HCT116 (cell line): Measurements from ENCODE around the gene PAPPA2. TPM values are rescaled to one million over a fixed set of nuclear protein-coding genes. Genes with fewer than 3 reads are reported as not detected.

Experiments
- ATAC-seq: fragments of 200-7000 bp; cut with Tn5 transposase; 2 replicates; pipeline ENCODE4 v1.9.1; 2020; ENCODE audit warnings: mild to moderate bottlenecking, moderate library complexity
- BruUV-seq: library from RNA; stranded (reverse); fragments of 400-500 nt; replicated peaks from 2 replicates; lab custom pipeline; 2021; lab: Mats Ljungman, UMichigan
- CTCF ChIA-PET: fragments of 300-600 bp; sonication (Branson Sonifier 250); formaldehyde crosslinking; loops from one replicate; lab custom pipeline; 2021; ENCODE audit warnings: antibody characterized with exemption; lab: Charles Lee
- POLR2A ChIA-PET: fragments of 300-600, 350-600 bp; sonication (Branson Sonifier 250); formaldehyde crosslinking; loops from one replicate; lab custom pipeline; 2021; ENCODE audit warnings: antibody characterized with exemption; lab: Charles Lee
- RAD21 ChIA-PET, 2 experiments: fragments of 300-600 bp; sonication (Branson Sonifier 250); formaldehyde crosslinking; loops; one replicate each; lab custom pipeline; 2023; ENCODE audit warnings: low total read pairs in 2 of 2; ENCODE audit not compliant: uncharacterized antibody in 2 of 2, unreplicated experiment in 2 of 2, low non-redundant PET in 1 of 2; lab: Charles Lee
- DNase-seq: peaks from one replicate; pipeline ENCODE4 v3.0.0-alpha.2; 2010; ENCODE audit warnings: low read depth, low spot score
- H2AFZ ChIP-seq: fragments of 200-600 bp; shearing (Covaris generic), sonication (generic); 2 replicates; pipeline ENCODE4 v1.6.1; 2017; ENCODE audit warnings: low read depth, mixed run types, mixed read lengths, antibody characterized with exemption, low read length; ENCODE audit not compliant: poor library complexity, severe bottlenecking
- H3K27ac ChIP-seq: 2 replicates; pipeline ENCODE4 v1.5.1; 2012; ENCODE audit warnings: low read depth, low read length
- H3K27me3 ChIP-seq: fragments of 200-600 bp; sonication (generic); 2 replicates; pipeline ENCODE4 v1.6.1; 2016; ENCODE audit warnings: mixed run types, low read length, mixed read lengths; ENCODE audit not compliant: insufficient read depth
- H3K36me3 ChIP-seq, 2 experiments: fragments of 200-500 bp in 1 of 2; fragments of 200-600 bp in 1 of 2; sonication (Bioruptor generic) in 1 of 2; sonication (generic) in 1 of 2; 2 replicates each; pipeline versions ENCODE4 v1.5.1 to v1.6.1; 2014 to 2016; ENCODE audit warnings: low read length in 2 of 2, inconsistent platforms in 1 of 2, mixed read lengths in 1 of 2, mixed run types in 1 of 2; ENCODE audit not compliant: insufficient read depth in 2 of 2, control insufficient read depth in 1 of 2
- H3K4me1 ChIP-seq, 2 experiments: fragments of 200-600 bp in 1 of 2; sonication (generic) in 1 of 2; 2 replicates each; pipeline versions ENCODE4 v1.5.1 to v1.6.1; 2012 to 2017; ENCODE audit warnings: low read length in 2 of 2, inconsistent platforms in 1 of 2, mild to moderate bottlenecking in 1 of 2, mixed read lengths in 1 of 2, mixed run types in 1 of 2, moderate library complexity in 1 of 2; ENCODE audit not compliant: insufficient read depth in 2 of 2, control insufficient read depth in 1 of 2
- H3K4me2 ChIP-seq: fragments of 200-600 bp; sonication (generic); 2 replicates; pipeline ENCODE4 v1.6.1; 2017; ENCODE audit warnings: mixed run types, low read length, mixed read lengths
- H3K4me3 ChIP-seq, 2 experiments: fragments of 200-600 bp in 1 of 2; sonication (generic) in 1 of 2; replicated peaks in 1 of 2; 2 replicates each; pipeline ENCODE4 v1.5.1; 2011 to 2016; ENCODE audit warnings: low read length in 2 of 2, control low read depth in 1 of 2, low read depth in 1 of 2, mild to moderate bottlenecking in 1 of 2, mixed read lengths in 1 of 2, mixed run types in 1 of 2
- H3K79me2 ChIP-seq: fragments of 200-600 bp; sonication (generic); 2 replicates; pipeline ENCODE4 v1.6.1; 2017; ENCODE audit warnings: mild to moderate bottlenecking, mixed run types, low read length, moderate library complexity, mixed read lengths; ENCODE audit not compliant: insufficient read depth
- H3K9ac ChIP-seq: fragments of 200-600 bp; sonication (generic); 2 replicates; pipeline ENCODE4 v1.6.1; 2016; ENCODE audit warnings: low read length, mixed read lengths
- H3K9me2 ChIP-seq: fragments of 200-600 bp; sonication (generic), shearing (Covaris generic); 2 replicates; pipeline ENCODE4 v1.6.1; 2017; ENCODE audit warnings: mixed run types, mild to moderate bottlenecking, moderate library complexity; ENCODE audit not compliant: insufficient read depth
- H3K9me3 ChIP-seq, 2 experiments: fragments of 200-500 bp in 1 of 2; fragments of 200-600 bp in 1 of 2; sonication (Bioruptor generic) in 1 of 2; sonication (generic) in 1 of 2; 2 replicates each; pipeline ENCODE4 v1.6.1; 2014 to 2017; ENCODE audit warnings: low read length in 2 of 2, mixed read lengths in 2 of 2, inconsistent platforms in 1 of 2, low read depth in 1 of 2, mild to moderate bottlenecking in 1 of 2, mixed run types in 1 of 2, moderate library complexity in 1 of 2; ENCODE audit not compliant: control insufficient read depth in 1 of 2, insufficient read depth in 1 of 2
- H4K20me1 ChIP-seq: fragments of 200-600 bp; sonication (generic), shearing (Covaris generic); 2 replicates; pipeline ENCODE4 v1.6.1; 2017; ENCODE audit warnings: mixed run types, mild to moderate bottlenecking, moderate library complexity; ENCODE audit not compliant: insufficient read depth
- CBX3 ChIP-seq: IDR thresholded peaks from 2 replicates; pipeline ENCODE4 v1.6.1; 2012; ENCODE audit warnings: low read depth
- EGR1 ChIP-seq: IDR thresholded peaks from 2 replicates; pipeline ENCODE4 v1.6.1; 2012; ENCODE audit warnings: low read depth
- EZH2phosphoT487 ChIP-seq: fragments of 200-600 bp; IDR thresholded peaks from 2 replicates; pipeline ENCODE4 v1.6.1; 2018; ENCODE audit warnings: antibody characterized with exemption, borderline replicate concordance
- JUND ChIP-seq: IDR thresholded peaks from 2 replicates; pipeline ENCODE4 v1.6.1; 2012
- POLR2AphosphoS5 ChIP-seq: IDR thresholded peaks from 2 replicates; pipeline ENCODE4 v1.6.1; 2011; ENCODE audit warnings: mild to moderate bottlenecking, low read depth, low read length, moderate library complexity
- RAD21 ChIP-seq: IDR thresholded peaks from 2 replicates; pipeline ENCODE4 v1.6.1; 2012; ENCODE audit warnings: low read depth, mild to moderate bottlenecking
- TCF7L2 ChIP-seq: IDR thresholded peaks from 2 replicates; pipeline ENCODE4 v1.7.0; 2011; ENCODE audit warnings: borderline replicate concordance, inconsistent platforms; ENCODE audit not compliant: insufficient read depth, insufficient read length; ENCODE audit errors: extremely low read depth
- ZNF274 ChIP-seq: fragments of 200-500 bp; sonication (Bioruptor generic); IDR thresholded peaks from 2 replicates; pipeline ENCODE4 v1.6.1; 2014; ENCODE audit warnings: mild to moderate bottlenecking, low read depth, low read length, inconsistent platforms
- intact Hi-C: fragments of 100-400 bp; cut with micrococcal nuclease; formaldehyde crosslinking; loops from 2 replicates; pipeline ENCODE4 v1.10.0; 2022
- total RNA-seq: library from RNA; stranded (reverse); gene quantifications from one replicate; pipeline ENCODE4 v1.2.1, GENCODE V29; 2021; ENCODE audit not compliant: unreplicated experiment
- TF ChIP-seq, protein P1 (sequence below): IDR thresholded peaks from 2 replicates; pipeline ENCODE4 v1.6.1; 2012; ENCODE audit warnings: low read depth
- TF ChIP-seq, protein P2 (sequence below), 3 experiments: fragments of 200-600 bp in 1 of 3; sonication (generic) in 1 of 3; IDR thresholded peaks in 2 of 3; conservative IDR thresholded peaks in 1 of 3; 2 replicates each; pipeline ENCODE4 v1.5.1; 2012 to 2017; ENCODE audit warnings: low read depth in 2 of 3, low read length in 2 of 3, antibody characterized with exemption in 1 of 3, borderline replicate concordance in 1 of 3, control low read depth in 1 of 3, mild to moderate bottlenecking in 1 of 3, mixed read lengths in 1 of 3, mixed run types in 1 of 3, moderate library complexity in 1 of 3; ENCODE audit not compliant: insufficient read depth in 1 of 3
- TF ChIP-seq, protein P3 (sequence below): IDR thresholded peaks from 2 replicates; pipeline ENCODE4 v1.6.1; 2012

Gene PAPPA2
- total RNA-seq, 1 experiment from 2014 or later = not detected

DNA sequence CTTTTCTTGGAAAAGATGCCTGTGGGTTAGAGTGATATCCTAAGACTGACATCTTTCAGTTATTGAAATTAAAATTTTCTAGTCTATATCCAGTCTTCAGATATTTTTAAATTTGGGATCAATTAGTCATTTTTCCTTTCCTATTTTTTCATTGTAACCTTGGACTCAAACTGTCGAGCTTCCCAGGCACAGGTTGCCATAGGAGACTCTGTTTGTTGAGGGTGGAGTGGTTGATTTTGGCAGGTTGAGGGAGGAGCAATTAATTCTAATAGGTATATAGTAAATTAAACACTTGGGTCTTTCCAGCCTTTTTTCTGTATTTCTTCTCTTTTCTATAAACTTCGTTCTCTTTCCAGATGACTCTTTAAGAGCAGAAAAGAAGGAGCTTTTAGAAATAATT, 374.7 kb downstream of the PAPPA2 start:
- intact Hi-C loops = no loop called here
- CTCF ChIA-PET = no interaction called here

More for the DNA sequence above, 374.7 kb downstream of the PAPPA2 start:
- Histone ChIP-seq H3K9ac (no peak overlapping the region), H3K4me2 (no peak overlapping the region), H4K20me1 (no peaks in the 10 kb centered on the region), H3K36me3 (no peaks in the 10 kb centered on the region), H3K4me1 (no peaks in the 10 kb centered on the region), H3K27me3 (peaks cover 4% of the 10 kb centered on the region), H3K27ac (no peak overlapping the region), H3K4me3 (no peak overlapping the region), H3K9me3 (no peaks in the 10 kb centered on the region), H3K9me2 (no peaks in the 10 kb centered on the region), H3K79me2 (no peaks in the 10 kb centered on the region), H2AFZ (no peak overlapping the region)
- TF ChIP-seq ZNF274 = no peak
- TF ChIP-seq EGR1 = no peak
- no peak for TF ChIP-seq TCF7L2
- no peak for TF ChIP-seq EZH2phosphoT487
- no peak for TF ChIP-seq JUND
- no peak for TF ChIP-seq RAD21
- TF ChIP-seq, protein P1, sequence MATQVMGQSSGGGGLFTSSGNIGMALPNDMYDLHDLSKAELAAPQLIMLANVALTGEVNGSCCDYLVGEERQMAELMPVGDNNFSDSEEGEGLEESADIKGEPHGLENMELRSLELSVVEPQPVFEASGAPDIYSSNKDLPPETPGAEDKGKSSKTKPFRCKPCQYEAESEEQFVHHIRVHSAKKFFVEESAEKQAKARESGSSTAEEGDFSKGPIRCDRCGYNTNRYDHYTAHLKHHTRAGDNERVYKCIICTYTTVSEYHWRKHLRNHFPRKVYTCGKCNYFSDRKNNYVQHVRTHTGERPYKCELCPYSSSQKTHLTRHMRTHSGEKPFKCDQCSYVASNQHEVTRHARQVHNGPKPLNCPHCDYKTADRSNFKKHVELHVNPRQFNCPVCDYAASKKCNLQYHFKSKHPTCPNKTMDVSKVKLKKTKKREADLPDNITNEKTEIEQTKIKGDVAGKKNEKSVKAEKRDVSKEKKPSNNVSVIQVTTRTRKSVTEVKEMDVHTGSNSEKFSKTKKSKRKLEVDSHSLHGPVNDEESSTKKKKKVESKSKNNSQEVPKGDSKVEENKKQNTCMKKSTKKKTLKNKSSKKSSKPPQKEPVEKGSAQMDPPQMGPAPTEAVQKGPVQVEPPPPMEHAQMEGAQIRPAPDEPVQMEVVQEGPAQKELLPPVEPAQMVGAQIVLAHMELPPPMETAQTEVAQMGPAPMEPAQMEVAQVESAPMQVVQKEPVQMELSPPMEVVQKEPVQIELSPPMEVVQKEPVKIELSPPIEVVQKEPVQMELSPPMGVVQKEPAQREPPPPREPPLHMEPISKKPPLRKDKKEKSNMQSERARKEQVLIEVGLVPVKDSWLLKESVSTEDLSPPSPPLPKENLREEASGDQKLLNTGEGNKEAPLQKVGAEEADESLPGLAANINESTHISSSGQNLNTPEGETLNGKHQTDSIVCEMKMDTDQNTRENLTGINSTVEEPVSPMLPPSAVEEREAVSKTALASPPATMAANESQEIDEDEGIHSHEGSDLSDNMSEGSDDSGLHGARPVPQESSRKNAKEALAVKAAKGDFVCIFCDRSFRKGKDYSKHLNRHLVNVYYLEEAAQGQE = no peak
- TF ChIP-seq, protein P2, sequence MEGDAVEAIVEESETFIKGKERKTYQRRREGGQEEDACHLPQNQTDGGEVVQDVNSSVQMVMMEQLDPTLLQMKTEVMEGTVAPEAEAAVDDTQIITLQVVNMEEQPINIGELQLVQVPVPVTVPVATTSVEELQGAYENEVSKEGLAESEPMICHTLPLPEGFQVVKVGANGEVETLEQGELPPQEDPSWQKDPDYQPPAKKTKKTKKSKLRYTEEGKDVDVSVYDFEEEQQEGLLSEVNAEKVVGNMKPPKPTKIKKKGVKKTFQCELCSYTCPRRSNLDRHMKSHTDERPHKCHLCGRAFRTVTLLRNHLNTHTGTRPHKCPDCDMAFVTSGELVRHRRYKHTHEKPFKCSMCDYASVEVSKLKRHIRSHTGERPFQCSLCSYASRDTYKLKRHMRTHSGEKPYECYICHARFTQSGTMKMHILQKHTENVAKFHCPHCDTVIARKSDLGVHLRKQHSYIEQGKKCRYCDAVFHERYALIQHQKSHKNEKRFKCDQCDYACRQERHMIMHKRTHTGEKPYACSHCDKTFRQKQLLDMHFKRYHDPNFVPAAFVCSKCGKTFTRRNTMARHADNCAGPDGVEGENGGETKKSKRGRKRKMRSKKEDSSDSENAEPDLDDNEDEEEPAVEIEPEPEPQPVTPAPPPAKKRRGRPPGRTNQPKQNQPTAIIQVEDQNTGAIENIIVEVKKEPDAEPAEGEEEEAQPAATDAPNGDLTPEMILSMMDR (IDR thresholded peaks at IDR 0.05 in 2 of 3, conservative IDR thresholded peaks at IDR 0.05 in 1 of 3; ENCODE audit: borderline replicate concordance in 1 of 3, insufficient read depth in 1 of 3, low read depth in 2 of 3, low read length in 2 of 3) = no peak
- no peak for TF ChIP-seq POLR2AphosphoS5
- no peak for TF ChIP-seq CBX3
- TF ChIP-seq, protein P3, sequence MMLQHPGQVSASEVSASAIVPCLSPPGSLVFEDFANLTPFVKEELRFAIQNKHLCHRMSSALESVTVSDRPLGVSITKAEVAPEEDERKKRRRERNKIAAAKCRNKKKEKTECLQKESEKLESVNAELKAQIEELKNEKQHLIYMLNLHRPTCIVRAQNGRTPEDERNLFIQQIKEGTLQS = no peak
- POLR2A ChIA-PET = no interaction called here
- no peak for ATAC-seq
- no peak for DNase-seq
- BruUV-seq = no TSS peak
- RAD21 ChIA-PET = no interaction called here
